CD8-positive, alpha-beta memory T cell (primary cell): ENCODE data around the gene EMID1. TPM values are rescaled to one million over a fixed set of nuclear protein-coding genes. Genes with fewer than 3 reads are reported as not detected.
A peak's percentile ranks its signal among the peaks of the same experiment; 100 is the strongest.
"Not testable (repeated sequence)": the region's sequence is repeated elsewhere in the genome, so short reads cannot be mapped to it uniquely, and the experiment has no call there.

ENCODE experiments used
- CTCF ChIA-PET: fragments of 350-600 bp; sonication (Branson Sonifier 250); formaldehyde crosslinking; loops from one replicate; lab custom pipeline; 2021; ENCODE audit warnings: antibody characterized with exemption; lab: Charles Lee
- POLR2A ChIA-PET: fragments of 350-600 bp; sonication (Branson Sonifier 250); formaldehyde crosslinking; loops from one replicate; lab custom pipeline; 2021; ENCODE audit warnings: antibody characterized with exemption; lab: Charles Lee
- DNase-seq, 5 donors: peaks; one replicate each; pipeline versions ENCODE4 v3.0.0 to v3.0.0-alpha.2; 2020 to 2022; ENCODE audit warnings: mixed read lengths in 1 of 5
- H3K27ac ChIP-seq: one replicate; pipeline ENCODE4 v1.7.0; 2013; ENCODE audit warnings: low read depth, mild to moderate bottlenecking, low read length, moderate library complexity
- H3K27me3 ChIP-seq: 2 replicates; pipeline ENCODE4 v1.7.0; 2013; ENCODE audit warnings: low read length, mild to moderate bottlenecking; ENCODE audit not compliant: insufficient read depth, poor library complexity, severe bottlenecking
- H3K36me3 ChIP-seq: 2 replicates; pipeline ENCODE4 v1.7.0; 2013; ENCODE audit warnings: mild to moderate bottlenecking, low read length, moderate library complexity; ENCODE audit not compliant: insufficient read depth
- H3K4me1 ChIP-seq: 2 replicates; pipeline ENCODE4 v1.7.0; 2013; ENCODE audit warnings: mild to moderate bottlenecking, low read length, moderate library complexity; ENCODE audit not compliant: insufficient read depth
- H3K4me3 ChIP-seq: 2 replicates; pipeline ENCODE4 v1.7.0; 2013; ENCODE audit warnings: mild to moderate bottlenecking, low read length
- H3K9me3 ChIP-seq: 2 replicates; pipeline ENCODE4 v1.7.0; 2013; ENCODE audit warnings: mild to moderate bottlenecking, low read length
- H3K27ac Mint-ChIP-seq, 8 donors: one replicate each; pipeline ENCODE4 v1.8.0; 2020 to 2021; ENCODE audit warnings: mixed read lengths in 8 of 8, mild to moderate bottlenecking in 6 of 8, inconsistent platforms in 3 of 8, moderate library complexity in 3 of 8
- H3K27me3 Mint-ChIP-seq, 2 donors: one replicate each; pipeline ENCODE4 v1.8.0; 2020 to 2021; ENCODE audit warnings: mixed read lengths in 2 of 2, mild to moderate bottlenecking in 1 of 2, moderate library complexity in 1 of 2
- H3K36me3 Mint-ChIP-seq, 3 donors: one replicate each; pipeline ENCODE4 v1.8.0; 2020 to 2021; ENCODE audit warnings: mixed read lengths in 3 of 3, inconsistent platforms in 1 of 3, mild to moderate bottlenecking in 1 of 3
- H3K4me1 Mint-ChIP-seq, 3 donors: one replicate each; pipeline ENCODE4 v1.8.0; 2020 to 2021; ENCODE audit warnings: mixed read lengths in 3 of 3, inconsistent platforms in 1 of 3, mild to moderate bottlenecking in 1 of 3
- H3K4me3 Mint-ChIP-seq, 7 donors: one replicate each; pipeline ENCODE4 v1.8.0; 2020 to 2021; ENCODE audit warnings: mixed read lengths in 7 of 7, mild to moderate bottlenecking in 6 of 7, moderate library complexity in 4 of 7, inconsistent platforms in 2 of 7
- H3K9me3 Mint-ChIP-seq, 5 donors: one replicate each; pipeline ENCODE4 v1.8.0; 2020 to 2022; ENCODE audit warnings: mixed read lengths in 5 of 5, mild to moderate bottlenecking in 3 of 5, moderate library complexity in 2 of 5, inconsistent platforms in 1 of 5
- polyA plus RNA-seq: library from polyadenylated mRNA; unstranded; fragments of 300-500 nt; fragmentation: Illumina TruSeq; gene quantifications from one replicate; pipeline ENCODE4 v1.2.3, GENCODE V29; 2021
- total RNA-seq, 2 experiments: library from RNA; stranded (reverse); gene quantifications; one replicate each; pipeline ENCODE4 v1.2.3, GENCODE V29; 2021

Gene EMID1
- total and polyA plus RNA-seq, 3 experiments from 2014 or later = 0.31 TPM; not detected in 2

DNA sequence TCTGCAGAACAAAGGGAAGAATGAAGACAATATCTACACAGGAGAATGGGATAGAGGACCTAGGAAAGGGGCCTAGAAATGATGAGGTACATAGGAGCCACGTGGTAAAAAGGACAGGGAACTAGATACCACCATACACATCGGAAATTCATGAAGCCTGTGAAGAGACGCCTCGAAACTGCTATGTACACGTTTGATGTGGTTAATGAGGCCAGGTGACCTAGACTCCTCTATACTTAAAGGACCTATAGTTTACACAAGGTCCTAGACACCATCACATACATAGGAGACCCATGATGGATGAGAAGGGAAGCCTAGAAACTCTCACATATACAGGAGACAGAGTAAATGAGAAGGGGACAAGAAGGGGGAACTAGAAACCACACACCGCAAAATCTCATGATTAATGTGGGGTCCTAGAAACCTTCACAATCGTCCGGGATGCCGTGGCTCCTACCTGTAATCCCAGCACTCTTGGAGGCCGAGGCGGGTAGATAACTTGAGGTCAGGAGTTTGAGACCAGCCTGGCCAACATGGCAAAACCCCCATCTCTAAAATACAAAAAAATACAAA, 38.3 kb downstream of the EMID1 start:
- H3K36me3 ChIP-seq = no peaks in the 10 kb centered on the region
- ChIA-PET POLR2A (no interaction called here), CTCF (interaction anchor here (2.3 kb wide), 1 partner anchor 9 kb away, joined by 19 read pairs; no protein-coding TSS in a partner anchor)
- H3K9me3 ChIP-seq = no peaks in the 10 kb centered on the region
- H3K9me3 Mint-ChIP-seq = peaks cover 4 to 11% (median 8%) of the 10 kb centered on the region in 5 donors
- peaks cover 14 to 25% of the 10 kb centered on the region in 2 donors for H3K27me3 Mint-ChIP-seq
- H3K27ac ChIP-seq = no peak overlapping the region
- H3K36me3 Mint-ChIP-seq = peaks cover 0 to 16% (median 0%) of the 10 kb centered on the region in 3 donors
- no peaks in the 10 kb centered on the region for H3K4me1 ChIP-seq
- no peak overlapping the region for H3K27ac Mint-ChIP-seq
- peaks cover 0 to 2% (median 0%) of the 10 kb centered on the region in 3 donors for H3K4me1 Mint-ChIP-seq
- no peaks in the 10 kb centered on the region for H3K27me3 ChIP-seq
- no peak overlapping the region for H3K4me3 ChIP-seq
- DNase-seq = no peak
- H3K4me3 Mint-ChIP-seq = no peak overlapping the region

DNA sequence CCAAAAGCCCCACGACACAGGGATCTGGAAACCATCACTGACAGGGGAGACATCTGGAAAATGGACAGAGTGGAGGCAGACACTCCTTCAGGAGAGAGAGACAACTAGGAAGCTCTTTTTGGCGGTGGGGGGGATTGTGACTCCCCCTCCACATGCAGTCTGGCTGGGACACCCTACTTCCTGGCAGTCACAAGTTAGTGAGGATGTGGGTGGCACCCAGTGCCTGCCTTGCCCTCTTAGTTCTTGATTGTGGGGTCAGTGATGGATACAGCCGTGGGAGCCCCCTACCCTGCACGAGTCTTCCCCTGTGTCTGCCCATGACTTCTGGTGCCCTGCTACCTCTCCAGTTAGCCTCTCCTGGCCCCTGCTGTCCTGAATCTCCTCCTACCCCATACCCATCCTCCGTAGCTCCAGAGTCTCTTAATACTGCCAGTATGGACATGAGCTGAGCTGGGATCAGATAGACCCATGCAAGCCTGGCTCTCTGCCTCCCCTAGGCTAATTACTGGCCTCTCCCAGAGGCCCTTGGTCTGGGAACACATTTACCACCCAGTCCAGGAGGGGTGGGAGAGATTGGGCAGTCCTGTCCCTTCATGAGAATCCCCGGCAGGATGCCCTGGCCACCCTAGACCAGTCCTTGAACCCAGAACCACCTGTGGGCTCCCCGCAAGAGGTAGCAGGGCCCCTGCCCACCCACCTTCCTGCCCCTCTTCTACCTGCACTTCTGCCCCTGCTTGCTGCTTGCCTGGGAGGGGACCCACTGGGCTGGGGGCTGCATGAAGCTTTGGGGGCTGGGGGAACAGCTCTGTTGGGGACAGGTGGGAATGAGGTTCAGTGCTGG, 39.3 kb downstream of the EMID1 start:
- no peak overlapping the region for H3K4me3 Mint-ChIP-seq
- Histone ChIP-seq H3K27me3 (no peaks in the 10 kb centered on the region), H3K9me3 (no peaks in the 10 kb centered on the region), H3K36me3 (no peaks in the 10 kb centered on the region), H3K4me1 (no peaks in the 10 kb centered on the region), H3K27ac (no peak overlapping the region), H3K4me3 (no peak overlapping the region)
- peaks cover 0 to 11% (median 6%) of the 10 kb centered on the region in 5 donors for H3K9me3 Mint-ChIP-seq
- no peak overlapping the region for H3K27ac Mint-ChIP-seq
- CTCF ChIA-PET = interaction anchor here (0.7 to 2.3 kb wide), 13 partner anchors 7 to 644 kb away, joined by 3 to 19 read pairs (median 4); partner anchors contain the start of gene EWSR1
- peaks cover 14 to 25% of the 10 kb centered on the region in 2 donors for H3K27me3 Mint-ChIP-seq
- DNase-seq = peak in 1 of 5 donors; percentile 21
- H3K4me1 Mint-ChIP-seq = peaks cover 0 to 2% (median 0%) of the 10 kb centered on the region in 3 donors
- H3K36me3 Mint-ChIP-seq = peaks cover 0 to 12% (median 0%) of the 10 kb centered on the region in 3 donors
- POLR2A ChIA-PET = no interaction called here

DNA sequence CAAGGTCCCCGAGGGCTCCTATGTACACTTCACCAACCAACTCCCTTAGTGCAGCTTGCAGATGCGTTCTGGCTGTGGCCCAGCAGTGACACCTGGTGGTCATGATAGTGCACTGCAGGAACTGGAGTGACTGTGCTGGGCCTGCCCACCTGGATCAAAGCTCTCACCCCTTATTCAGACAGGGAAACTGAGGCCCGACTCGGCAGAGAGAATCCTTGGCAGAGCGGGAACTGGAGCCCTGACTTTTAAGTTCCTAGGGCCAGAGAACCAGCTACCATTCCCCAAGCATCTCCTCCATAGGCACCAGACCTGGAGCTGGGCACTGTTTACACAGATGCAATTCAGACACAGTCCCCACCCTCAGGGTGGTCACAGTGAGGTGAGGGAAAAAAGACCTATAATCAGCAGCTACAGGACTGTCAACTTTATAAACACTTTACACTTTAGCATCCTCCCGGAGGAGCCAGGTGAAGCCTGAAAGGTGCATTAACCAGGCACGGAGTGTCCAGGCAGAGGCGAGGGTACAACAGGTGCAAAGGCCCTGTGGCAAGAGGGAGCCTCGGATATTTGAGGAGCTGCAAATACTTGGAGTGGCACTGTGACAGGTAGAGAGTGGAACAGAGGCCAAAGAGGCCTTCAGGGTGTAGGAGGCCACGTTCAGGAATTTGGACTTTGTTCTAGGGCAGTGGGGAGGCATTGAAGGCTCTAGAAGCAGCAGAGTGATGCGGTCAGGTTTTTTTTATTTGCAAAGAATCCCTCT, 40.1 kb downstream of the EMID1 start:
- H3K4me1 ChIP-seq = no peaks in the 10 kb centered on the region
- no peak overlapping the region for H3K27ac ChIP-seq
- peaks cover 0 to 9% (median 0%) of the 10 kb centered on the region in 3 donors for H3K36me3 Mint-ChIP-seq
- no peak overlapping the region for H3K27ac Mint-ChIP-seq
- no peak overlapping the region for H3K4me3 Mint-ChIP-seq
- ChIA-PET CTCF (interaction anchor here (0.7 to 2.3 kb wide), 14 partner anchors 8 to 645 kb away, joined by 3 to 19 read pairs (median 4); partner anchors contain the start of gene EWSR1), POLR2A (no interaction called here)
- no peaks in the 10 kb centered on the region for H3K9me3 ChIP-seq
- H3K9me3 Mint-ChIP-seq = peaks cover 0 to 11% (median 6%) of the 10 kb centered on the region in 5 donors
- H3K36me3 ChIP-seq = no peaks in the 10 kb centered on the region
- H3K27me3 ChIP-seq = no peaks in the 10 kb centered on the region
- peak; percentile 46 to 74 (median 52) for DNase-seq
- H3K4me1 Mint-ChIP-seq = peaks cover 0 to 2% (median 0%) of the 10 kb centered on the region in 3 donors
- H3K27me3 Mint-ChIP-seq = peaks cover 14 to 25% of the 10 kb centered on the region in 2 donors
- H3K4me3 ChIP-seq = no peak overlapping the region

DNA sequence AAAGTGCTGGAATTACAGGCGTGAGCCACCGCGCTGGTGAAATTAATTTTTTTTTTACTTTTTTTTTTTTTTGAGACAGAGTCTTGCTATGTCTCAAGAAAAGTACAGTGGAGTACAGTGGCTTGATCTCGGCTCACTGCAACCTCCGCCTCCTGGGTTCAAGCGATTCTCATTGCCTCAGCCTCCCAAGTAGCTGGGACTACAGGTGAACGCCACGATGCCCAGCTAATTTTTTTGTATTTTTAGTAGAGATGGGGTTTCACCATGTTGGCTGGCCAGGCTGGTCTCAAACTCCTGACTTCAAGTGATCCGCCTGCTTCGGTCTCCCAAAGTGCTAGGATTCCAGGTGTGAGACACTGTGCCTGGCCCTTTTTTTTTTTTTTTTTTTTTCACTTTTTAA, 42.2 kb downstream of the EMID1 start:
- H3K4me1 Mint-ChIP-seq, DNase-seq, H3K9me3 Mint-ChIP-seq, H3K27ac ChIP-seq, H3K27ac Mint-ChIP-seq, H3K4me1 ChIP-seq, H3K4me3 Mint-ChIP-seq, H3K36me3 ChIP-seq, H3K9me3 ChIP-seq, H3K36me3 Mint-ChIP-seq, H3K4me3 ChIP-seq, POLR2A ChIA-PET, H3K27me3 ChIP-seq: not testable (repeated sequence)
- peaks cover 13 to 16% of the 10 kb centered on the region in 2 donors for H3K27me3 Mint-ChIP-seq
- CTCF ChIA-PET = interaction anchor here (0.6 kb wide), 1 partner anchor 392 kb away, joined by 3 read pairs; no protein-coding TSS in a partner anchor

DNA sequence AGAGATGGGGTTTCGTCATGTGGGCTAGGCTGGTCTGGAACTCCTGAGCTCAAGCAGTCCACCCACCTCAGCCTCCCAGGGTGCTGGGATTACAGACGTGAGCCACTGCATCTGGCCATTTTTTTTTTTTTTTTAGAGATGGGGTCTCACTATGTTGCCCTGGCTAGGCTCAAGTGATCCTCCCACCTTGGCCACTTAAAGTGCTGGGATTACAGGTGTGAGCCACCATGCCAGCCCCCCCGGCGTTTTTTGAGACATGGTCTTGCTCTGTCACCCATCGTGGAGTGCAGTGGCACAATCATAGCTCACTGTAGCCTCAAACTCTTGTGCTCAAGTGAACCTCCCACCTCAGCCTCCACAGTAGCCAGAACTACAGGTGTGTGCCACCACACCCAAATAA, 45.6 kb downstream of the EMID1 start:
- H3K9me3 ChIP-seq = no peaks in the 10 kb centered on the region
- POLR2A ChIA-PET = no interaction called here
- H3K36me3 ChIP-seq = no peaks in the 10 kb centered on the region
- no peaks in the 10 kb centered on the region for H3K27me3 ChIP-seq
- no peak overlapping the region for H3K27ac ChIP-seq
- no peak for DNase-seq
- H3K4me3 ChIP-seq = no peak overlapping the region
- no peaks in the 10 kb centered on the region for H3K4me1 ChIP-seq
- no peaks in the 10 kb centered on the region for H3K4me1 Mint-ChIP-seq
- H3K4me3 Mint-ChIP-seq = no peak overlapping the region
- H3K36me3 Mint-ChIP-seq = no peaks in the 10 kb centered on the region
- H3K27ac Mint-ChIP-seq = no peak overlapping the region
- H3K27me3 Mint-ChIP-seq = peaks cover 4 to 7% of the 10 kb centered on the region in 2 donors
- CTCF ChIA-PET = interaction anchor here (1.7 kb wide), 1 partner anchor 28 kb away, joined by 4 read pairs; no protein-coding TSS in a partner anchor
- H3K9me3 Mint-ChIP-seq = no peaks in the 10 kb centered on the region

DNA sequence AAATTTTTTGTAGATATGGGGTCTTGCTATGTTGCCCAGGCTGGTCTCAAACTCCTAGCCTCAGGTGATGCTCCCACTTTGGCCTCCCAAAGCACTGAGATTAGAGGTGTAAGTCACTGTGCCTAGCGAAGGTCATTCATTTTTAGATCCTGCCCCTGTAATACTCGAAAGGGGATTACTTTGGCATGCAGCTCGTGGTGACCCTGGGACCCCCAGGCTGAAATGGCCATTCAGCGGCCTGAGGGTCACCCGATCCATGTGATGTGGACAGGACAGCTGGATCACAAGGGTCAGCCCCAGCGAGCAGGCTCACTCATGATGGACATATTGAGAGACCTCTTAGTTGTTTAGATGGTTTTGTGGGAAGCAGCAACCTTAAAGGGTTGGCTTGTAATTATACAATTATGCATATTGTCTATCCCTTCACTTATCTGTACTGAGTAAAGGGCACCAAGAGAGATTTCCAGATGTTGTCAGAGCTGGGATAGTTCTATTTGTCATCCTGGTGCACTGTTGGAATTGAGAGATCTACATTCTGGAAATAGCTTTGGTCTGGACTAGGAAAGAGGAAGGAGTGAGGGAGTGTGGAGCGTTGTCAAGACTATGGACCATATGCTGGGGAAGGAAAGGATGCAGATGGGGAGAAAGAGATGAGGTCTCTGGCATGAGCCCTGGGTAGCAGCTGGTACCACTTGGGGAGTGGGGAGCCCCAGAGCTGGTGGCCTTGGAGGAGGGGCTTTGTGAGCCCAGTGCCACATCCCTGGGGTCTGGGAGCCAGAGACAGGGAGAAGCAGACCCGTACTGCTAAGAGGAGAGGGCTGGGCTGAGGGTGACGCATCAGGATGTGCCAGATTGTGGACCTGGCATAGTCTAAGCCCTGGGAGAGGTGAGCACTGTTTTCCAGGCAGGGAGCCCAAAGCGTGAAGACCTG, 46.5 kb downstream of the EMID1 start:
- Histone ChIP-seq H3K4me3 (no peak overlapping the region), H3K27me3 (no peaks in the 10 kb centered on the region), H3K9me3 (no peaks in the 10 kb centered on the region), H3K36me3 (no peaks in the 10 kb centered on the region), H3K27ac (no peak overlapping the region), H3K4me1 (no peaks in the 10 kb centered on the region)
- no peaks in the 10 kb centered on the region for H3K4me1 Mint-ChIP-seq
- H3K27me3 Mint-ChIP-seq = peaks cover 4 to 7% of the 10 kb centered on the region in 2 donors
- ChIA-PET CTCF (no interaction called here), POLR2A (no interaction called here)
- H3K27ac Mint-ChIP-seq = no peak overlapping the region
- H3K36me3 Mint-ChIP-seq = no peaks in the 10 kb centered on the region
- no peaks in the 10 kb centered on the region for H3K9me3 Mint-ChIP-seq
- DNase-seq = no peak
- H3K4me3 Mint-ChIP-seq = no peak overlapping the region

DNA sequence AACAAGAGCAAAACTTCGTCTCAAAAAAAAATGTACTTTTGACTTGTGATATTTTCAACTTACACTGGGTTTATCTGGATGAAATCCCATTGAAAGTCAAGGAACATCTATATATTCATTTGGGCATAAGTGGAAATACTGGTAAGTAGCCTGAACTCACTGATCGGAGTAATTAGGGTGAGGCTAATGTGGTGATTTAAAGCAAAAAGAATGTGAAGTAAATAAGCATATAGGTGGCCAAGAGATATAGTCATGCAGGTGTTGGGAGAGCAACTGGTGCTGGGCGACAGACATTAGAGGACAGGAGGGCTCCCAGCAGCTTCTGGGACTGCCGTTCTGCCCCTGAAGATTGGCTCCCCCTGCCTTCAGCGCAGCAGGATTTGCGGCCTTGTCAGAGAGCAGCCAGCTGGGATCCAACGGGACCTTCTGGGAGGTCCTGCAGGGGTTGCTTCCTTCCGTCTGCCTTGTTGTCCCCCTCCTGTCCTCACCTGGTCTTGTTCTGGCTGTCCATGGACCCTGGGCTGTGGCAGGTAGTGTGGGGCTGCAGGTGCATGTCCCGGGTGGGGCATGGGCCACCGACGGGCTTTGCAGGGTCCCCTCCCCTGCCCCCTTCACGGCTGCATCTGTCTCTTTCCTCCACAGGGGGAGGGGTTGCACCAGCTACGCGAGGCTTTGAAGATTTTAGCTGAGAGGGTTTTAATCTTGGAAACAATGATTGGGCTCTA, 48.0 kb downstream of the EMID1 start:
- H3K27ac Mint-ChIP-seq = peak overlapping the region in 1 of 8 donors; percentile 10
- CTCF ChIA-PET = no interaction called here
- Histone ChIP-seq H3K9me3 (no peaks in the 10 kb centered on the region), H3K27me3 (no peaks in the 10 kb centered on the region), H3K4me1 (no peaks in the 10 kb centered on the region), H3K4me3 (no peak overlapping the region), H3K27ac (no peak overlapping the region), H3K36me3 (no peaks in the 10 kb centered on the region)
- no peak overlapping the region for H3K4me3 Mint-ChIP-seq
- POLR2A ChIA-PET = no interaction called here
- no peaks in the 10 kb centered on the region for H3K9me3 Mint-ChIP-seq
- H3K27me3 Mint-ChIP-seq = peaks cover 4 to 7% of the 10 kb centered on the region in 2 donors
- no peaks in the 10 kb centered on the region for H3K36me3 Mint-ChIP-seq
- no peaks in the 10 kb centered on the region for H3K4me1 Mint-ChIP-seq
- no peak for DNase-seq
